GM12872 (cell line): ENCODE measurements around the gene TNFSF4.

Experiments used
- TF ChIP-seq, protein P1 (sequence below): IDR thresholded peaks from 3 replicates; pipeline ENCODE4 v1.5.1; 2011; ENCODE audit warnings: low read depth, mild to moderate bottlenecking, low read length, moderate library complexity; ENCODE audit not compliant: insufficient read depth

Gene TNFSF4

DNA sequence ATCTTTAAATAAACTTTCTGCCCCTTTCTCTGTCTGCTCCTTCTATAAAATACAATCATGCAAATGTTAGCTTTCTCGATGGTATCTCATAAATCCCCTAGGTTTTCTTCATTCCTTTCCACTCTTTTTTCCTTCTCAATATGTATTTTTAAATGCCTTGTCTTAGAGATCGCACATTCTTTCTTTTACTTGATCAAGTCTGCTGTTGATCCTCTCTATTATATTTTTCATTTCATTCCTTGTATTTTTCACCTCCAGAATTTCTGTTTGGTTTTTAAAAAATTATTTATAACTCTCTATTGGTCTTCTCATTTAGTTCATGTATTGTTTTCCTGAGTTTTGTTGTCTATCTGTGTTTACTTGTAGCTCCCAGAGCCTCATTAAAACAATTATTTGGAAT is 36.0 kb downstream of the TNFSF4 start:
- TF ChIP-seq, protein P1, sequence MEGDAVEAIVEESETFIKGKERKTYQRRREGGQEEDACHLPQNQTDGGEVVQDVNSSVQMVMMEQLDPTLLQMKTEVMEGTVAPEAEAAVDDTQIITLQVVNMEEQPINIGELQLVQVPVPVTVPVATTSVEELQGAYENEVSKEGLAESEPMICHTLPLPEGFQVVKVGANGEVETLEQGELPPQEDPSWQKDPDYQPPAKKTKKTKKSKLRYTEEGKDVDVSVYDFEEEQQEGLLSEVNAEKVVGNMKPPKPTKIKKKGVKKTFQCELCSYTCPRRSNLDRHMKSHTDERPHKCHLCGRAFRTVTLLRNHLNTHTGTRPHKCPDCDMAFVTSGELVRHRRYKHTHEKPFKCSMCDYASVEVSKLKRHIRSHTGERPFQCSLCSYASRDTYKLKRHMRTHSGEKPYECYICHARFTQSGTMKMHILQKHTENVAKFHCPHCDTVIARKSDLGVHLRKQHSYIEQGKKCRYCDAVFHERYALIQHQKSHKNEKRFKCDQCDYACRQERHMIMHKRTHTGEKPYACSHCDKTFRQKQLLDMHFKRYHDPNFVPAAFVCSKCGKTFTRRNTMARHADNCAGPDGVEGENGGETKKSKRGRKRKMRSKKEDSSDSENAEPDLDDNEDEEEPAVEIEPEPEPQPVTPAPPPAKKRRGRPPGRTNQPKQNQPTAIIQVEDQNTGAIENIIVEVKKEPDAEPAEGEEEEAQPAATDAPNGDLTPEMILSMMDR, result no peak

DNA sequence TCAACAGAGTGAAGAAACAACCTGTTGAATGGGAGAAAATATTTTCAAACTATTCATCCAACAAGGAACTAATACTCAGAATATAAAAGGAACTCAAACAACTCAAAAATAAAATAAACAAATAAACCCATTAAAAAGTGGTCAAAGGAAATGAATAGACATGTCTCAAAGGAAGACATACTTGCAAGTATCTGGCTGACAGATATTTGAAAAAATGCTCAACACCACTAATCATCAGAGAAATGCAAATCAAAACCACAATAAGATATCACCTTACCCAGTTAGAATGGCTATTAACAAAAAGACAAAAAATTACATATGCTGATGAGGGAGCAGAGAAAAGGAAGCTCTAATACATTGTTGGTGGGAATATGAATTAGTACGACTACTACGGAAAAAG is 38.2 kb downstream of the TNFSF4 start:
- TF ChIP-seq, protein P1, result no peak

DNA sequence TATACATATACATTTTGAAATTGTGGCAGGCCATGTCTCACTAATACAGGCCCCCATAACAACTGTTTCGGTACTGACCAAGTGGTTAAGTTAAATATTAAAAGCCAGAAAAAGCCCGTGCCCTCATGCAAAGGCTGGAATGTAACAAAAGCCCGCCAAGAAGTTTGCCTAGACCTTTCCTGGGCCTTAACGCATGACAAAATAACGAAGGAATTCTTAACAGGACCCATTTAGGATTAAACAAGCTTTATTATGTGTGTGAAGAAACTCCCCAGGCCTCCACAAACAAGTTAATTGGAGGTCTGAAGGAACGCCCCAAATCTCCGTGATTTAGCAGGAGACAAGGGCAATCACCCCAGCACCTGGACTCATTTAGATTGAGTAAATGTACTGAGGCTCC is 42.4 kb downstream of the TNFSF4 start:
- TF ChIP-seq, protein P1, result no peak

DNA sequence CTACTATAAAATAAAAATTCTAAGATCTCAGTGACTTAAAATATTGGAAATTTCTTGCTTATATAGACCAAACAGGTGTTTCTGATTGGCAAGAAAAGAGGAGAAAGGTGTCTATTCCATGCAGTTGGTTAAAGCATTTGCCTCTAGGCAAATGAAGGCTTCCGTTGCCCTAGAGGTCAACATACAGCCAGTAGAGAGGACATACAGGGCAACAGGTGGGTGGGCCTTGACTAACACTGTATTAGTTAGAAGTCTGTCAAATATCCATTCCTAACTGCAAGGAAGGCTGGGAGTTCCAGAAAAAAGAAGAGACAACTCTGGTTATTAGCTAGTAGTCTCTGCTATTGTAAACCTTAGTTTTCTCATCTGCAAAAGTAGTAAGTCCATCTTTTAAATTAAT is 43.0 kb downstream of the TNFSF4 start:
- TF ChIP-seq, protein P1, result no peak

DNA sequence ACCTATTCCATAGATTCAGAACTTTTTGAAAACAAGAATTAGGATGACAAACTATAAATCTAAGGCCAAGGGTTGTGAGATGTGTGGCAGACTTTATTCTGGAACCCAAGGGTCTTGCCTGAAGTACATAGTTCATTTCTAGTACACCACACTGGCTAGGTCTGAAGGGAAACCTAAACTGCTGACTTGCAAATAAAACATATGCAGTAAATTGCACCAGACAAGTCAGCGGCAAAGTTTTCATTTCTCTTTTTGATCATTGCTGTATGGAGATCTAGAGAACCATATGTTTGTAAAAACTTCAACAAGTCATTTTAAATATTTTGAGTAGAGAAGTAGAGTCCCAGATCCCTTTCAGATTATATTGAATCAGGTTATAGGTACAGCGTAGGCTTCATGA is 43.9 kb downstream of the TNFSF4 start:
- TF ChIP-seq, protein P1, result no peak

DNA sequence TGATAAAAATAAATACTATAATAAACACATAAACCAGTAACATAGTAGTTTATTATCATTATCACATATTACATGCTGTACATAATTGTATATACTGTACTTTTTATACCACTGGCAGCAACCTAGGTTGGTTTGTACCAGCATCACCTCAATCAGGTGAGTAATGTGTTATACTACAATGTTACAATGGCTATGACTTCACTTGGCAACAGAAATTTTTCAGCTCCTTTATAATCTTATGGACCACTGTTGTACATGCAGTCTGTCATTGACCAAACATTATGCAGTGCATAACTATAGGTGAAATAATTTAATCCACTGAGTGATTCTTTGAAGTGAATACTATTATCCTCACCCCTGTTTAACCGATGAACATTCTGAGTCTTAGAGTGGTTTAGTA is 44.5 kb downstream of the TNFSF4 start:
- TF ChIP-seq, protein P1, result no peak

DNA sequence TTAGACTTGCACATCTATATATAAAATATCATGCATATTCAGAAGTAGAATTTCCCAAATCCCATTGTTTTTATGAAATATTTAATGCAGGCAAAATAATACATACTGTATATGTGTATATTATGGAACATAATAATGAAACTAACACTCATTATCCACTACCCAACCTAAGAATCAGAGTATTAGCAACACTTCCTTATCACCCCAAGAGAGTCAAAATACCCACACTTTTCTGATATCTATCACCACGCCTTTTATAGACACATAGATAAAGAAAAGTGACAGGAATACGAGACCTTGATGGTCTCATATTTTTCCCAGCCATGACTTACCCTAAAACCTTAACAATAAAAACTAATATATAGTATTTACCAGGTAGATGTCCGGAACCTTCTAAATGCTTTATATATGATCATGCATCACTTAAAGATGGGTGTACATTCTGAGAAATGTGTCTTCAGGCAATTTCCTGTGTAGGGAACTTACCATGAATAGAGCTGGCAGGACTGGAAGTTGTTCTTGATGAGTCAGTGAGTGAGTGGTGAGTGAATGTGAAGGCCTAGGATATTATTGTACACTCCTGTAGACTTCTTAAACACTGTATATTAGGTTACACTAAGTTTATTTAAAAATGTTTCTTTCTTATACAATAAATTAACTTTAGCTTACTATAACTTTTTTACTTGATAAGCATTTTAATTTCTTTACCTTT is 45.5 kb downstream of the TNFSF4 start:
- TF ChIP-seq, protein P1, result no peak
